Hepatocyte (in vitro differentiated cells): ENCODE results near the gene ENAH.

Experiments used
- EZH2 ChIP-seq: fragments of 200-600 bp; sonication (generic); IDR thresholded peaks from 2 replicates; pipeline ENCODE4 v1.6.1; 2016; ENCODE audit warnings: antibody characterized with exemption, mild to moderate bottlenecking, borderline replicate concordance
- TF ChIP-seq, protein P1 (sequence below): fragments of 200-600 bp; sonication (generic); IDR thresholded peaks from 2 replicates; pipeline ENCODE4 v1.5.1; 2016; ENCODE audit warnings: antibody characterized with exemption, mild to moderate bottlenecking; ENCODE audit not compliant: poor library complexity

DNA sequence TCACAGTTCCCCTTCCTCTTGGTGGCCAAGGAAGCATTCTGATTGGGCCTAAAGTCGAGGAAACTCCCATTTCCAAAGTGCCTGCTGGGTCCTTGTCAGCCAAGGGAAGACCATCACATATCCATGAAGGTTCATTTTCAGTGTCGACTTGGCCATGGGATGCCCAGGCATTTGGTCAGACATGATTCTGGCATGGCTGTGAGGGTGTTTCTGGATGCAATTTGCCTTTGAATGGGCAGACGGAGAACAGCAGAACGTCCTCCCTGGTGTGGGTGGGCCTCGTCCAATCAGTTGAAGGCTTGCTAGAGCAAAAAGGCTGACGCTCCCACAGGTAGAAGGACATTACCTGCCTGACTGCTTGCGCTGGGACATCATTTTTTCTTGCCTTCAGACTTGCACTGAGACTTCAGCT lies 176.8 kb downstream of the ENAH start:
- TF ChIP-seq, protein P1, sequence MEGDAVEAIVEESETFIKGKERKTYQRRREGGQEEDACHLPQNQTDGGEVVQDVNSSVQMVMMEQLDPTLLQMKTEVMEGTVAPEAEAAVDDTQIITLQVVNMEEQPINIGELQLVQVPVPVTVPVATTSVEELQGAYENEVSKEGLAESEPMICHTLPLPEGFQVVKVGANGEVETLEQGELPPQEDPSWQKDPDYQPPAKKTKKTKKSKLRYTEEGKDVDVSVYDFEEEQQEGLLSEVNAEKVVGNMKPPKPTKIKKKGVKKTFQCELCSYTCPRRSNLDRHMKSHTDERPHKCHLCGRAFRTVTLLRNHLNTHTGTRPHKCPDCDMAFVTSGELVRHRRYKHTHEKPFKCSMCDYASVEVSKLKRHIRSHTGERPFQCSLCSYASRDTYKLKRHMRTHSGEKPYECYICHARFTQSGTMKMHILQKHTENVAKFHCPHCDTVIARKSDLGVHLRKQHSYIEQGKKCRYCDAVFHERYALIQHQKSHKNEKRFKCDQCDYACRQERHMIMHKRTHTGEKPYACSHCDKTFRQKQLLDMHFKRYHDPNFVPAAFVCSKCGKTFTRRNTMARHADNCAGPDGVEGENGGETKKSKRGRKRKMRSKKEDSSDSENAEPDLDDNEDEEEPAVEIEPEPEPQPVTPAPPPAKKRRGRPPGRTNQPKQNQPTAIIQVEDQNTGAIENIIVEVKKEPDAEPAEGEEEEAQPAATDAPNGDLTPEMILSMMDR, result no peak
- TF ChIP-seq EZH2, result no peak
